HPDE6-E6E7 (cell line): ENCODE results near the gene CD6.
"Not testable (repeated sequence)": the region's sequence is repeated elsewhere in the genome, so short reads cannot be mapped to it uniquely, and the experiment has no call there.

Source experiments
- DNase-seq: peaks from one replicate; pipeline ENCODE4 v3.0.0; 2011; ENCODE audit warnings: missing footprints; ENCODE audit errors: extremely low spot score

The CD6 gene

DNA sequence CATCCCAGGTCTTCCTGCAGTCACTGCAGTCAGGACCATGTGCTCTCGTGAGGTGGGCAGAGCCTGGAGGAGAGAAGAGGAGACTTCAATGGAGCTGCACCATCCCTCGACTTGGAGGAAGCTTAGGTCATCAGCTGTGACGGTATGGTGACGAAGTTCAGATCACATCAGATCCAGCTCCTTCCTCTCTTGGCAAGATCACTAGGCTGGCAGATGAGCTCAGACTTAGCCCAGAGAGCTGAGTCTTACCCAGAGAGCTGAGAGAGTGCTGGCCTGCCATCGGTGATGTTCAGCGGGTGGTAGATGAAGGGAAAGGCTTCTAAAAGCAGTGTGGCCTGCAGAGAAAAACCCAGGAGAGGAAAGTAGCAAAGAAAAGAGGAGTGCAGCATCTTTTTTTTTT lies 17.7 kb upstream of the CD6 start:
- no peak for DNase-seq

DNA sequence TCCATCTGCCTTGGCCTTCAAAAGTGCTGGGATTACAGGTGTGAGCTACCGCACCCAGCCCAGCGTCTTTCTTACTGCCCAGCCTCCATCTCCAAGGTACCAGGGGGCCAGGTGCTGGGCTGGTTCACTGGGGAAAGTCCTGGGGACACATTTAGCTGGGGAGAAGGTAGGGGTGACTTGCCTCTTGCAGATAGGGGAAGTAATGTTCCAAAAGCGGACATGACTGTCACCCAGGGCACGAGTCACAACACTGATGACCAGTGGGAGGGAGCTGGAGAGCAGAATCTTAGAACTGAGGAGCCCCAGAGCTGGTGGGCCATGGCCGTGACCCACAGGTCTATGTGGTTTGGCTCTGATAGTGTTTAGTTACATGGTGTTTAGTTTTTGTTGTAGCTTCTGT lies 17.1 kb upstream of the CD6 start:
- DNase-seq, result no peak

DNA sequence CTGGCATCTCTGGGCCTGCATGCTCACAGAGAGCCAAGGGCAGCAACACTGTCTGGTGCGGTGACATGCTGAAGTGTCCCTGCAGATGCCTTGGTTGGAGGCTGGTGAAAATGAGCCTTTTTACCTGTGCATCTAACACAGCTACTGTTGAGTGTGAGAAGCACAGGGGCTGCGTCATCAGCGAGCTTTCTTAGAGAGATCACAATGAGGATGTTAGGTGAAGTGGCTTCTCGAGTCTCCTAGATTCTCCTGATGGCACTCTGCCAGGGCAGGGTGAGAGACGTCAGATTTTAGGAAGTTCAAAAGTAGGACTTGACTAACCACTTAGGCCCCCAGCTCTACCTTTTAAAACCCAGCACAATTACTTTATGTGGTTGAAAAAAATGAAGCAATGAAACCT lies 15.9 kb upstream of the CD6 start:
- DNase-seq, result no peak

DNA sequence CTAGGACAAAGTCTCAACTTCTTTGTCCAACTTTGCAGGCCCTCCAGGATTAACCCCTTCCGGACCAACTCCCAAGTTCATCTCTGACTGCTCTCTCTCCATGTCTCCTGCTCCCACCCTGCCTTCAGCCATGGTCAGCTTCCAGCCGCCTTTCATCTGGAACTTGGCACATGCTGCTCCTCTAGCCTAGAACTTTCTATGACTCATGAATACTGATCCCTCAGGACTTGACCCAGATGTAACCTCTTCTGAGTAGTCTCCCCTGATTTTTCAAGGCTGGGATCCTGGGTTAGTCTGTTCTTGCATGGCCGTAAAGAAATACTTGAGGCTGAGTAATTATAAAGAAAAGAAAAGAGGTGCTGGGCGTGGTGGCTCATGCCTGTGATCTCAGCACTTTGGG lies 14.3 kb upstream of the CD6 start:
- DNase-seq, result peak; percentile 48

DNA sequence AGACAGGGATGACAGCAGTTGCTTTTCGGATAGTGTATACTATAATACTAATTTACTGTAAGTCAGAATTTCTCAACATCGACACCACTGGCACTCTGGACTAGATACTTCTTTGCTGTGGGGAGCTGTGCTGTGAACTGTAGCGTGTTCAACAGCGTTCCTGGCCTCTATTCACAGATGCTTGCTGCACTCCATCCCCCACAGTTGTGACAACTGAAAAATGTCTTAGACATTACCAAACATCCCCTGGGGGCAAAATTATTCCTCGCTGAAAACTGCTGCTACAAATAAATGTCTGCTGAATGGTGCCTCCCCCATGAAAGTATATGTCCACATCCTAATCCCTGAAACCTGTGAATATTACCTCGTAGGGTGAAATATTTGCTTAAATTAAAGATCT lies 12.0 kb upstream of the CD6 start:
- no peak for DNase-seq

DNA sequence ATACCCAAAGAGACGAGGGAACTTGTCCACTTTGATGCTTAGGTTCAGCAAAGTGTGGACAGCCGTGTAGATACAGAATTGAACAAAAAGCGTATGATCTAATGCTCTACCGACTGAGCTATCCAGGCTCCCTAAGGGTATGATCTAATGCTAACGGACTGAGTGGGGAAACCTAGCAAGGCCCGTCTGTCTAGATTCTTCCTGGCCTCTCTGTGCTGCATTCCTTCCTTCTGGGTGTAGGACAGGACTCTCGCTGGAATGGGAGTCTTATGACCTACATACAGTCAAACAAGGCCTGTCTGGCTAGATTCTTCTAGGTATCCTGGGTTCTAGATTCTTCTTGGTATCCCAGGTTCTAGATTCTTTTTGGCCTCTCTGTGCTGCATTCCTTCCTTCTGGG lies 11.1 kb upstream of the CD6 start:
- no peak for DNase-seq

DNA sequence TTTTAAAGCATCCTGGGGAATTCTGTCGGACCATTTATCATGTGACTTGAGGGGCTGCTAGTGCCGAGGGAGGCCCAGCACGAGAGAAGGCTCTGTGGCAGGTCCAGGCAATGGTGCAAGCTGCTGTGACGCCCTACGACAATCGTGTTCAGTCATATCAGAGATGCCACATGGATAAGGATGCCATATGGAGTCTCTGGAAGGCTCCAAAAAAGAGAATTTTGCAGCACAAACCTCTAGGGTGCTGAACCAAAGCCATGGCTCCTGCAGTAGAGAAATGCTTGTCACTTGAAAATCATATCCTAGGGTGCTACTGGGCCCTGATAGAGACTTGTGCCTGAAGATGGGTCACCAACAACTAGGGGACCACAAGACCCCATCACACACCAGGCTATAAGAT lies 6.7 kb upstream of the CD6 start:
- no peak for DNase-seq

DNA sequence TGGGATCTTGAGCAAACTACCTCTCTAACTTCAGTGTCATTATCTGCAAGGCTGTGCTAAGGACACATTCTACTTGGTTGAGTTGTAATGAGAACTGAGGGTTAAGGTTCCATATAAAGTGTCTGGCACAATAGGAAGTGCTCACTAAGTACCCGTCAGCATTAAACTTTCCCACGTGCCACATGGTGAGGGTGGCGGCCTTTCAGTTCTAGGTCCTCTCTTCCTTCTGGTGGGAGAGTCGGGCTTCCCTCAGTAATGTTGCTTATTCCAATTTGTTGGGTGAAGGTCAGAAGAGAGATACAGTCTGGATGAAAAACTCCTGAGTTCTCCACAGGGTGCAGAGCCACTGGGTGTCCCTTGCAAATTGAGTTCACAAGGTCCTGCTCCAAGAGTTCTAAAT lies 4.6 kb upstream of the CD6 start:
- no peak for DNase-seq

DNA sequence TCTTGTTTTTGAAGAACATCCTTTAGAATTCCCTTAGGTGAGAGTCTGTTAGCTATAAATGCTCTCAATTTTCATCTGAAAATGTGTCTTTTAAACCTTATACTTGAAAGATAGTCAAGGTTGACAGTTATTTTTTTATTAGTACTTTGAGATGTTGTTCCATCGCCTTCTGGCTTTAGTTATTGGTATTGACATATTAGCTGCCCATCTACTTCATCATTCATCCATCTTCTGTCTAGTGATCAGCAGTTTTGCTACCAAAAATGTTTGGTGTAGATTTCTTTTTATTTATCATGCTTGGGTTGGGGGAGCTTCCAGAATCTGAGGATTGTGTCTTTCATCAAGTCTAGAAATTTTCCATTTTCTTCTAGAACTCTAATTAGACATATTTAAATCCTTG lies 3.3 kb upstream of the CD6 start:
- DNase-seq, result no peak

DNA sequence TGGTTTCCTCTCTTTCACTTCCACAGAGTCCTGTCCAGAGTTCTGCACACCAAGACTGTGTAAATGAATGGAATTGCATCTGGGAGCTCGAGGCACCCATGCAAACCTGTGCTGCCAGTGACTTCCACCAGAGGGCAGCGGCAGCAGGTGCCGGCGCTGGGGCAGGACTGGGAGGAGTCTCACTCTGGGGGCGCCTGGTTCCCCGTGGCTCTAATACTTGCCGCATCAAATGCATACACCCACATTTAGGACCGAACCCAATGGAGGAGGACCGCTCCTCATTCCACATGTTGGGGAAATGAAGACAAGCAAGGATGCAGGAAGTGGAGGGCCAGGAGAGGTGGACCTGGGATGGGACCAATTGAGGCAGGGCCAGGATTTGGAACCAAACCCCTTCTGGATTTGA lies 1.1 kb upstream of the CD6 start:
- DNase-seq, result no peak

DNA sequence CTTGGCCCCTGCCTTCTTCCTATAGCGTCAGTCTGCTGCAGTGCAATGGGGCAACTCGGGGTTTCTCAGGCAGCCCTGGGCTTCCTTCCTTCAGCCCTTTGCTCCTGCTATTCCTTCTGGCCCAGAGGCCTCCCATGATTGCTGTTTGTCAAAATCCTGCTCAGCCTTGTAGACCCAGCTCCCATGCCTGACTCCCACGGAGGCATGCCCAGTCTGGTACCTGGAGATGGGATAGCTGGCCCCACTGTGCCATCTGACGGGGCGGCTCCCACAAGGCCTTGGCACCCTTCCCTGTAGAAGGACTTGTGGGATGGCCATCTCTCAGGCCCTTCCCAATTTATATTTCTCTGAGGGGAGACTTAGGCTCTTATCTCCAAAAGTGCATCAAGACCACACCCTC lies 590 bp upstream of the CD6 start:
- DNase-seq, result no peak

DNA sequence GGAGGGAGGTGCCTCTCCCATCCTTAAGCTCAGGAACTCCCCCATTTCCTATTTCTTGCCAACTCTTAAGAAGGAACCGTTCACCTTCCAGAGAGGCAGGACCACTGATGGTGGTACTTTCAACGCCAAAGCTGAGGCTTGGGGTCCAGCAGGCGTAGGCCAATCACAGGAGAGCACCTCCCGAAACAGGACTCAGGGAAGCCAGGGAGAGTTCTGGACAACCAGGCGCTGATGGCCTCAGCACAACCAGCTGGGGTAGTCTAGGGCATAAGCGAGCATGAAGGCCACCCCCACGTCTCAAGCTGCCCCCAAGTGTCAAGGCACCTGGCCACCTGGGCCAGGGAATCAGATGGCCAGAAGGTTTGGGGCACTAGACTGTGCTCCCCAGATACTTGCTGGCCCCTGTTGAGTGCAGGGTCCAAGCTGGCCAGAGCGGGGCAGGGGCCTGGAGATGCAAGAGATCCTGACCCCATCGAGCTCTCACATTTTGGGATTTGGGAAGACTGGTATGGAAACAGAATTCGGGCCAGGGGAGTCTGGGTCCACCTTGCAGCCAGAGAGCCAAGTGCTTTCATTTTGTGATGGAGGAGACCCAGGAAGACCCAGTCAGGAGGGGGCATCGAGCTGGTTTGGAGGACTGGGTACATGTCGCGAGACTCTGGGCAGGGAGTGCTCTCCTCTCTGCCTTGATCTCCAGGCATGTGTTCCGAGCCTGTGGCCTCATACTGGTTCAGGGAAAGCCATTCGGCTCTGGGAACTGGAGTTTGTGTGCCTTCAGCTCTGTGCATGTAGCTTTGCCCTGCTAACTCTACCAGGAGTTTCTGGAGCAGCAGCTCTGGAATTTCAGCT lies 926 bp downstream of the CD6 start:
- DNase-seq, result no peak

DNA sequence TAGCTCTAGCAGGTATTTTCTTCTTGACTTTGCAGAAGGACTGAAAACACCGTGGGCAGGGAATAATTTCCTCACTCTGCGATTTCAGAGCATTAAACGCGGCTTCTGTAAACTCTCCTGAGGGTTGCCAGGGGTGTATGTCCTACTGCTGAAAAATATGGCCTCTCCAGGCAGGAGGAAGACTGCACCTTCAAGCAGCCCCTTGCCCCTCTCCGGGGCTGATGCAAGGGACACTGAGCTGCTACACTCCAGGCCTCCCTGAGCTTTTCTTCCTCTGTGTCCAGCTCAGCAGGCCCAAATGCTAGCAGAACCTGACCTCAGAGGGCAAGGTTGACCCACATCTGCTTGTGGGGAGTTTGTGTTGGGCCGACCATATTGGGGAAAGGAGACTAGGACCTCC lies 2.2 kb downstream of the CD6 start:
- DNase-seq, result no peak

DNA sequence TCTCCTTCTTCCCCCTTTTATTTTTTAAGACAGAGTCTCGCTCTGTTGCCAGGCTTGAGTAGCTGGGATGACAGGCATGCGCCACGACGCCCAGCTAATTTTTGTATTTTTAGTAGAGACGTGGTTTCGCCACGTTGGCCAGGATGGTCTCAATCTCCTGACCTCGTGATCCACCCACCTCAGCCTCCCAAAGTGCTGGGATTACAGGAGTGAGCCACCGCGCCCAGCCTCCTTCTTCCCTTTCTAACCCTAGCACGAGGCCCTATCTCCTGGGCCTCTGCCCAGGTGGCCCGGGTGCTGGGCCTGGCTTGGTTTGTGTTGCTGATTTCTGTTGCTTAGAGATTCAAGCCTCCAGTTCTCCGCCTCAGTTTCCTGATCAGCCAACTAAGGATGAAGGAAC lies 2.8 kb downstream of the CD6 start:
- DNase-seq, result not testable (repeated sequence)

DNA sequence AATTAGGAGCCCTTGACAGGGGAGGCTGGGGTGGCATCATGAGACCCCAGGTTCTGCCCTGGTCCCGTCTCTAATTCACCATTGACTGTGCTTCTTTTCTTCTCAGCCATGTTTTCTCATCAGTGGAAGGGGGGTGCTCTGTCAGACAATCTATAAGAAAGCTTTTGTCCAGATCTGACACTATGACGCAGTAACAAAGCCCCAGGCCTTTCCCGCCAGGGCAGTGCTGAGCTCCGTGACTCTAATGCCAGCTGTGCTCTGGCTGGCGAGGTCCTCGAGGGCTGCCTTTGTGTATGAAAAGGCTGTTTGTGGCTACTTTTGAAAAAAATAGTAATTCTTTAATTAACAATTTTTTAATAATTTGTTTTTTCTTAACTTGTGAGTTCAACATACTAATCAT lies 3.2 kb downstream of the CD6 start:
- no peak for DNase-seq

DNA sequence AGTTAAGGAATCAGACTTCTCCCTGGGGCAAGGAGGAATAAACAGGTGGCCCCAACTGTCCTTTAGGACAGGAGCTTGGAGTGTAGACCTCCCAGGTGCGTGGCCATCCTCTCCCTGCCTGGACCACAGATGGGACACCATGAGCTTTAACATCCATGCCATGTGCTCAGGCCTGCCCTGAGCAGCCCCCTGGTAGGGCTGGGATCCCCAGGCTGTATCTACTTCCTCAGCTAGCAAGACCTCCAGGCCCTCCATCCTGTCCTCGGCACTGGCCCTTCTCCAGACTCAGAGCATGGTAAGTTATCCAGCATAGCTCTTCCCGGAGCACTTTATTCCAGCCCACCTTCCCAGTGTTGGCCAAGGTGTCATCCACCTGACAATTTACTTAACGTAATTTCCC lies 5.7 kb downstream of the CD6 start:
- no peak for DNase-seq

DNA sequence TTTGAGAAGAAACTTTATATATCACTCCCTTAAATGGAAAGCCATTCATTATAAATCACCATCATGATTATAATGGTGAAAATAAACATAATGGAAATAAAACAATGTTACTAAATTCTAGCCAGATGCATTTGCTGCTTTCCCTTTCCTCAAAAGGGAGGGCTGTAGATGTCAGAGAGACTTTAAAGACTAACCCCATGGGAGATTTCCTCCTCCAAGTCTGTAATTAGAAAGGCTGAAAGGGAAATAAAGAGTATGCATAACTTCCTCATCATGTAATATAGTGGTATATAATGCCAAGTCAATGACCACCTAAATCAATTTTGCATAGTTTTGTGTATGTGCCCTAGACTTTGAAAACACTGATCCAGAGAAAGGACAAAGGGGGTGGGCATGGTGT lies 6.4 kb downstream of the CD6 start:
- DNase-seq, result no peak

DNA sequence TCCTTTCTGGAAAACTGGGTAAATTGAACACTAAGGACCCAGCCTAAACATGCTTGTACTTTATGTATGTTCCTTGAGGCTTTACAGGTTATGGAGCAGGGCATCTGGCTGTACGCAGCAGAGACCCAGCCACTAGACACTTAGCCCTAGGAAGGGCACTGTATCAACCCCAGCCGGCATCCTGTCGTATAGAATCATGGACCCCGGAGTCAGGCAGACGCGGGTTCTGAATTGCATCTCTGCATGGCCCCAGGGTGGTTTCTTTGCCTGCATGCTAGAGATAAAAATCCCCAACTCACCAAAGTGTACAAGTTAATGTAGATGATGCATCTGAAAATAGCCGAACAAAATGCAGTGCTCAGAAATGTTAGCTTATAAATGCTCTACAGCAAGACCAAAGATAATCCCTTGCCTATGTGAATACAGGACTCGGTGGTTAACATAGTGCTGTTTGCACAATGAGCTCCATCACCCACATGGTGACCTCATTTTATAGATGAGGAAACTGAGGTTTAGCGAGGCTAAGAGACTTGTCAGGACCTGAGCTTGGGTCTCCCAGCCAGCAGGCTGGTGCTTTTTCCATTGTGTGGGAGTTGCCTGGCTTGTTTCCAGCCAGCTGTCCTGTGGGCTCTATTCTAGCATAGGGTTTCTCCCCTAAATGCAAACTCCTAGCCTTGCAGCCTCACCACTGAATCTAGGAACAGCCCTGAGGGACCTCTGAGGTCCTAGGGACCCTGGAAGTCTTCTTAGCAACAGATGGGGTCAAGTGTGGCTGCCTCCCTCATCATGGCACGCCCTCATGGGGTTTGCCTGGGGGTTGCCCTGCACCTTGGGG lies 7.3 kb downstream of the CD6 start:
- no peak for DNase-seq

DNA sequence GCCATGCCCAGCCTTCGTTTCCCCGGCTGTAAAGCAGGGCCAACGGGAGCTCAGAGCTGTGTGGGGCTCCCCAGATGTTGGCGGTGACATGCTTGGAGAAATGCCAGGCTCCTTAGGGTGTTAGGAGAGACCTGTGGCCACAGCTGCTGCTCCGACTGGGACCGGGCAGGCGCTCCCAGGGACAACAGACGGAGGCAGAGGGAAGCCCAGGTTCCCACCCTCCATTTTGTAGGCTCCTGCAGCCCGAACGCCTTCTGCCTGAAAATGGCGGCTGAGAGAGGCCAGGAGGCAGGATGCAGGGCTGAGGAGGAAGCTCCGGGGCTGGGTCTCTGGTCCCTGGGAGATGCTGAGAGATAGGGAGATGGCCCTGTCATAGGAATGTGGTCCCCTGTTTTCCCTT lies 10.0 kb downstream of the CD6 start:
- no peak for DNase-seq

DNA sequence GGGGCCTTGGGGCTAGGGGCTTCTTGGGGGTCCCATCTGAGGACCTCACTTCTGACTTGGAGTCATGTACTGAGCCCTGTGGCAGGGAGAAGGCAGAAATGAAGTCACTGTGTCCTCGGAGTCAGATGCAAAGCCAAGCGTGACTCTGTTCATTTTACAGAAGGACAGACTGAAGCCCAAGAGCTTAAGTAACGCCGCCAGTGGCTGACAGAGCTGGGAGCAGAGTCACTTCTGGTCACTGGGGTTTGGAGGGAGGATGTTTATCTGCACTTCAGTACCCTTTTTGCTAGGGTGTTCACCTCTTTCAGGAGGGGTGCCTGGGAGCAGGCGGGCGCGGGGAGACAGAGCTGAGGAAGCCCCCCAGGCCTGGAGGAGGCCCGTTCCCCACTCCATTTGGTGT lies 10.7 kb downstream of the CD6 start:
- no peak for DNase-seq

DNA sequence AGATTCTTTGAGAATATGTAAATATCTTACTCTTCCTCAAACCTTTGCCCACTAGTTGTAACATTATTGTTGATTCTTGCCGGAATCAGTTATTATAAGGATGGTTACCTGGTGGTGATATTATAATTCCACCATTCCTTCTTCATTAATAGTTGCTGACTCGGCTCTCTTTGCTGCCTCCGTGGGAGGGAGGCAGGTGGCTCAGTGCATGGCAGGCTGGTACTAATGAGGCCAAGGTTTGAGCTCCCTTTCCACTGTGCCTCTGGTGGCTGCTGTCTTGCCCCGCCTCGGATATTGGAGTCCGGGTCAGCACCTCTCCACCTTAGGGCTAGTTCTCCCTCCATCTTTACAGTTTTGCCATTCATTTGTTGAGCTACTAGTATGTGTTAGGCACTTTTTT lies 12.7 kb downstream of the CD6 start:
- DNase-seq, result no peak

DNA sequence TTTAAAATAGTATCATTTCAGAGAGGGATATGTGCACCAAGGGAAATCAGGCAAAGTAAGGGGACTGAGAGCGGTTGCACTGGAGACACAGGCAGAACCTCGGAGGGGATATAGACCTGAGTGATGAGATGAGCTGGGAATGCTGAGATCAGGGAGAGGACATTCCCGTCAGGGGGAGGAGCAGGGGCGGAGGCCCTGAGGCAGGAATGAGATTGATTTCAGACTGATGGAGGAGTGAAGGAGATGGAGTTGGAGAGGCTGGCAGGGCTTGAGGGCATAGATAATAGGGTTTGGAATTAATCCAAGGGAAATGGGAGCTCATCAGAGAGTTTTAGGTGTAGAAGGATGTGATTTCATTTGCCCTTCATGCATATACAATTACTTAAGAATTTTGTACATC lies 13.2 kb downstream of the CD6 start:
- no peak for DNase-seq

DNA sequence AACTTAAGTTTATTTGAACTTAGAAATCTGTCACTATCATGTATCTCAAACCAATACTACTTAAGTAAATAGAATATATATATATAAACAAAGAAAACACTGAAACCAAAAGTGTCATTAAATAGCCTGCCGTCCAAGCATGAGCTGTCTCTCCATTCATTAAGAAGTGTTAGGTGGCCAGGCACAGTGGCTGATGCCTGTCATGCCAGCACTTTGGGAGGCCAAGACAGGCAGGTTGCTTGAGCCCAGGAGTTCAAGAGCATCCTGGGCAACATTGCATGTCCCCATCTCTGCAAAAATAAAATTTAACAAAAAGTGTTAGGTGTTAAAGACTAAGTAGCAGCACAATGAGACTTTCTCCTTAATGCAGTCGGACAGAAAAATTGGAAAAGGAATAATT lies 14.0 kb downstream of the CD6 start:
- DNase-seq, result no peak
